GM19328 (cell line): ENCODE results near the gene STAC3.
"Not testable (repeated sequence)": the region's sequence is repeated elsewhere in the genome, so short reads cannot be mapped to it uniquely, and the experiment has no call there.

ENCODE experiments used
- ATAC-seq: cut with Tn5 transposase; IDR thresholded peaks from one replicate; pipeline ENCODE4 v1.9.1; 2021; ENCODE audit warnings: mild to moderate bottlenecking, moderate library complexity; ENCODE audit not compliant: unreplicated experiment

STAC3 gene

GRCh38 chr12:57250956-57251355 is at the start of gene STAC3:
STAC3 (minus strand) TSS chr12:57251187; CDS start chr12:57249636, 1,551 bp downstream.
- ATAC-seq, result no peak

GRCh38 chr12:57299514-57300016 is 48.6 kb upstream of the STAC3 start:
- ATAC-seq, result no peak

GRCh38 chr12:57296291-57296690 is 45.3 kb upstream of the STAC3 start:
- ATAC-seq, result no peak

DNA sequence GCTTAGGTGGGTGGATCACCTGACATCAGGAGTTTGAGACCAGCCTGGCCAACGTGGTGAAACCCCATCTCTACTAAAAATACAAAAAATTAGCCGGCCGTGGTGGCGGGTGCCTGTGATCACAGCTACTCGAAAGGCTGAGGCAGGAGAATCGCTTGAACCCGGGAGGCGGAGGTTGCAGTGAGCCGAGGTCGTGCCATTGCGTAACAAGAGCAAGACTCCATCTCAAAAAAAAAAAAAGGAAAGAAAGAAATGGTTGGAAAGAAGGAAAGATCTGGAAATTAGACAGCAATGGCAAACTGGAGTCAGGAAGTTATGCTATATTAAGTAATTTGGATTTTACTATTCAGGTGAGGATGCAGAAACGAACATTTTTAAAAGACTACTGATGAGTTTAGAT is 31.1 kb upstream of the STAC3 start:
- ATAC-seq, result not testable (repeated sequence)

GRCh38 chr12:57280211-57281062 is 29.4 kb upstream of the STAC3 start:
- ATAC-seq, result peak; percentile 78

DNA sequence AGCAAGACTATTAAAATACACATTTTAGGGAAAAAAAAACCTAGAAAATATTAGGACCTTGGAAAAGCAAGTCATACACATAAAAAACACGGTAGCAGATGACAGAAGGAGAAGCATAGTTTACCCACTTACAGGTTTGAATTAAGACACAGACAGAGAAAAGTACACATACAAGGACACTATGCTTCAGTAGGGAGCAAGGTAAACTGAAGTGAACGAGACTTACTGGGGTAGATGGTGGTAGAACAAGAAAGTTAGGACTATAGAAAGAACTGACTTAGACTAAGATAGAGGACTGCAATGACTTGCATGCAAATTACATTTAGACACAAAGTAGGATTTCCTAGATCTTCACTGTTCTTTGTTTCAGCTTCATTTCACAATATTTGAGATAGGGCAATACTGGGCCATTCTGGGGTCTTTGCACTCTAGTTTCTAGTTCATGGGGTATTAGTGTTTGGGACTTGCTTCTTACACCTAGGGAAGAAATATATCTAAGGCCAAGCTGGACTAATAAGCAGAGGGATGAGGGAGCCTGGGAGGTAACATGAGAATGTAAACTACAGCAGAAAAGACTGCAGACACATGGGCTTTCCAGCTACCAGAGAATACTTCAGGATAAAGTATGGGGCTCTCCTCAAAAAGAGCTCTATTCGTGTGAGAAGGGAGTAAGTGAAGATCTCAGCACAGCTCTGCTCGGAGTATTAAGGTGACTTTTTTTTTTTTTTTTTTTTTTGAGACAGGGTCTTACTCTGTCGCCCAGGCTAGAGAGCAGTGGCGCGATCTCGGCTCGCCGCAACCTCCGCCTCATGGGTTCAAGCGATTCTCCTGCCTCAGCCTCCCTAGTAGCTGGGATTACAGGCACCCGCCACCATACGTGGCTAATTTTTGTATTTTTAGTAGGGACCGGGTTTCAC is 27.7 kb upstream of the STAC3 start:
- no peak for ATAC-seq

GRCh38 chr12:57276935-57277563 is 26.1 kb upstream of the STAC3 start:
- ATAC-seq, result no peak

DNA sequence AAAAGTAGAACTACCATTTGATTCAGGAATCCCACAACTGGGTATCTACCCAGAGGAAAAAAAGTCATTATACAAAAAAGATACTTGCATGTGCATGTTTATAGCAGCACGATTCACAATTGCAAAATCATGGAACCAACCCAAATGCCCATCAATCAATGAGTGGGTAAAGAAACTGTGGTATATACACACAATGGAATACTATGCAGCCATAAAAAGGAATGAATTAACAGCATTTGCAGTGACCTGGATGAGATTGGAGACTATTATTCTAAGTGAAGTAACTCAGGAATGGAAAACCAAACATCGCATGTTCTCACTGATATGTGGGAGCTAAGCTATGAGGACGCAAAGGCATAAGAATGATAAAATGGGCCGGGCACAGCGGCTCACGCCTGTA is 25.2 kb upstream of the STAC3 start:
- not testable (repeated sequence) for ATAC-seq

GRCh38 chr12:57273516-57273915 is 22.5 kb upstream of the STAC3 start:
- no peak for ATAC-seq

- ATAC-seq, result no peak
Measured at GRCh38 chr12:57272337-57273151, 21.6 kb upstream of the STAC3 start.

GRCh38 chr12:57270966-57271470 is 20.0 kb upstream of the STAC3 start:
- no peak for ATAC-seq

DNA sequence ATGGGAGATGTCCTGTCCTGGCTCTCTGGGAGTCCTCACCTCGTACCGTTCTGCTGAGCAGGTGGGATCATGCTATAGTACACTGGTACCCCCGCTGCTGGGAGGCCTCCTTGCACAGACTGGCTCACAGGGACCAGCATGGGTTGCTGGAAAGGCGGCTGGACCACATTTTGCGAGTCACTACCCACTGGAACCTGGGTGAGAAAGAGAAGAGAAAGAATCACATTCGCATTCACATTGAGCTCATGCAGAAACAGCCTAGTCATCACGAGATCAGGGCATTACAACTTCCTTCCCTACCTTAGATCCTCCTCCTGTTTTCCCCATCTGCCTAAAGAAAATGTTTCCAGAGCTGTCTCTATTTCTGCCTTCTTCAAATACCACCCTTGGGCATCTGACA is 17.3 kb upstream of the STAC3 start:
- no peak for ATAC-seq

DNA sequence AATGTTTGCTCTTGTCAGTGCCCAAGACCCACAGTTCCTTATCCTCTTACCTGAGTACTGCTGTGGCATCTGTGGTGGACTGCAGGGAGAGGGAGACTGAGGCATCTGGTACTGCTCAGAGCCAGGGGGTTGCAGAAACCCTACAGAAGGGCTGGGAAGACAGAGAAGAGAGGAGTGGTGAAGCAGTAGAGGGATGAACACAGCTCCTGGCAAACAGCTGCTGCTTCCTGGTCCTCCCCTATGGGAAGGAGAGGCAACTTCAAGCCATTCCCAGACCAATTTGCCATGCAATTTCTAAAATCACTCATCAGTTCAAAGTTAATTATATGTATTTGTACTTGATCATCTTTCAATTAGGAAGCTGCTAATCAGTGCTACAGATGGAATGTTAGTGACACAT is 15.7 kb upstream of the STAC3 start:
- no peak for ATAC-seq

- no peak for ATAC-seq
Measured at GRCh38 chr12:57263096-57263495, 12.1 kb upstream of the STAC3 start.

DNA sequence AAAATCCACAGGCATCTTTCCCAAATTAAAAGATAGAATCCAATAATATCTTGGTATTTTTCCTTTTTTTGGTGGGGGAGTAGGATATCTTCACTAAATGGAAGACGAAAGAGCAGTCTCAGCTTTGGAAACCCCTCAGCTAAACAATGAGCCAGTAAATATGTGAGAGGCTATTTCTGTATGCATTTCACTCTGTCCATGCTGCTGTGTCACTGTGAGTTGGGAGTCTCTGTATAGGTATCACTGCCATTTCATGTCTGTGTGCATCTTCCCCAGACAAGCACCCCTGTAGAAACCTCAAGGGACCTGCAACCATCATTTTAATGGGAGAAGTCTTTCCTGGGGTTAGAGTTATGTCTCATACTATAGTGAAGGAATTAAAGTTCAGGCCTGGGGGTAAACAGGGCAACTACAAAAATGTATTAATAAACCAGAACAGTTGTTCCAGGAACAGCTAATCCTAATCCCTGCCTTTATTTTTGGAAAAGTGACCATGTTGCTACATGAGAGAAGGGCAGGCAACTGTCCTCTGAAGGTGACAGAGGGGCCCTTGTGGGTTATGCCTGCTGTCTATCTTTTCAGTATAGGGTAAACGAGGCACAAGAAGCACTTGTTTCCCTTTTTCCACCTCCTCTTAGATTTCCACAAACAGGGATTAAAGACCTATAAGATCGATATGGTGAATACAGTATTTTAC is 11.3 kb upstream of the STAC3 start:
- no peak for ATAC-seq

DNA sequence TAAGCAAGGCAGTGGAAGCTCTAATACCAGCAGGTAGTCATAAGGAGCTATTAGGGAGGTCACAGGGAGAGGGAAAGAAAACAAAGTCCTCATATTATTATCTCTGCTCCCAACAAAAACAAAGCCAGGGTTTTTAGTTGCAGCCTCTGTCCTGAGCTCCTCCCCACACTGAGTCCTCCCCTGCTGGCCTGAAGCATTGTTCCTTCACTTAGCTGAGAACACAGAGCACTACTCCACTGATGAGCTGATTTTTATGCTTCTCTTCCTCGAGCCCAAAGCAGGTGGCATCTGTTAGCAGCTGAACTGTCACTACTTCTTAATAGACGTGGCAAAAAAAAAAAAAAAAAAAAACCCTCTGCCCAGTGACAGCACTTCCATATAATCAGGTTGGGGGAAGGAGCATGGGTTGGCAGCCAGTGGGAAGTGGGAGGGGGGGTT is 10.5 kb upstream of the STAC3 start:
- ATAC-seq, result no peak

GRCh38 chr12:57260366-57260765 is 9.4 kb upstream of the STAC3 start:
- no peak for ATAC-seq

GRCh38 chr12:57258977-57259970 is 8.3 kb upstream of the STAC3 start:
- ATAC-seq, result no peak
